ENCODE measurements around the gene NPW.

- TF ChIP-seq CTCF (IDR thresholded peaks at IDR 0.05; ENCODE audit: low read depth, low read length) (no peak), POLR2A (IDR thresholded peaks at IDR 0.05; ENCODE audit: extremely low read depth, insufficient read length) (peak; percentile 92), MAX (IDR thresholded peaks at IDR 0.05; ENCODE audit: low read depth, low read length) (peak; percentile 98), MYC (IDR thresholded peaks at IDR 0.05; ENCODE audit: low read depth, low read length) (peak; percentile 85)
These were observed 9.6 kb upstream of the NPW start, which contains the start of gene ZNF598 for GRCh38 chr16:2009791-2010510.

All from NB4 (cell line).